GM18907 (cell line): Measurements from ENCODE around the gene GRIA1.

Experiments
- ATAC-seq: cut with Tn5 transposase; IDR thresholded peaks from one replicate; pipeline ENCODE4 v1.9.1; 2021; ENCODE audit warnings: mild to moderate bottlenecking, moderate library complexity; ENCODE audit not compliant: unreplicated experiment

Gene GRIA1

GRCh38 chr5:153543959-153544470 lies 53.5 kb downstream of the GRIA1 start:
- no peak for ATAC-seq

GRCh38 chr5:153544706-153545105 lies 54.2 kb downstream of the GRIA1 start:
- ATAC-seq, result no peak

- no peak for ATAC-seq
Observed at GRCh38 chr5:153546566-153546965, 56.1 kb downstream of the GRIA1 start.

GRCh38 chr5:153551537-153552079 lies 61.1 kb downstream of the GRIA1 start:
- no peak for ATAC-seq

GRCh38 chr5:153552886-153553285 lies 62.4 kb downstream of the GRIA1 start:
- no peak for ATAC-seq

GRCh38 chr5:153555420-153556114 lies 65.1 kb downstream of the GRIA1 start:
- no peak for ATAC-seq

GRCh38 chr5:153558957-153559356 lies 68.5 kb downstream of the GRIA1 start:
- ATAC-seq, result no peak

- ATAC-seq, result no peak
Observed at GRCh38 chr5:153559926-153560325, 69.5 kb downstream of the GRIA1 start.

GRCh38 chr5:153562189-153562588 lies 71.7 kb downstream of the GRIA1 start:
- ATAC-seq, result no peak

- ATAC-seq, result no peak
Observed at GRCh38 chr5:153565822-153566221, 75.4 kb downstream of the GRIA1 start.

GRCh38 chr5:153569036-153569435 lies 78.6 kb downstream of the GRIA1 start:
- no peak for ATAC-seq

- ATAC-seq, result no peak
Observed at GRCh38 chr5:153571162-153571561, 80.7 kb downstream of the GRIA1 start.

- no peak for ATAC-seq
Observed at GRCh38 chr5:153572411-153573145, 82.1 kb downstream of the GRIA1 start.

- ATAC-seq, result no peak
Observed at GRCh38 chr5:153573326-153574033, 83.0 kb downstream of the GRIA1 start.

- ATAC-seq, result no peak
Observed at GRCh38 chr5:153584126-153584959, 93.9 kb downstream of the GRIA1 start.

- ATAC-seq, result no peak
Observed at GRCh38 chr5:153584960-153585359, 94.5 kb downstream of the GRIA1 start.

- ATAC-seq, result no peak
Observed at GRCh38 chr5:153585622-153586277, 95.3 kb downstream of the GRIA1 start.

- no peak for ATAC-seq
Observed at GRCh38 chr5:153592081-153592480, 101.6 kb downstream of the GRIA1 start.

- no peak for ATAC-seq
Observed at GRCh38 chr5:153594785-153595184, 104.3 kb downstream of the GRIA1 start.

- ATAC-seq, result peak; percentile 45
Observed at GRCh38 chr5:153598099-153598498, 107.6 kb downstream of the GRIA1 start.
